Activated CD4-positive, alpha-beta T cell treated with anti-CD3 and anti-CD28 coated beads, Interleukin-2, amount 10 ng/mL, durations not matched to agents 24 days and 14 days (primary cell): Measurements from ENCODE around the gene KRT86. TPM values are rescaled to one million over a fixed set of nuclear protein-coding genes. Genes with fewer than 3 reads are reported as not detected.
"Not testable (repeated sequence)": the region's sequence is repeated elsewhere in the genome, so short reads cannot be mapped to it uniquely, and the experiment has no call there.

Experiments used
- DNase-seq: peaks from one replicate; pipeline ENCODE4 v3.0.0; 2022
- H3K27ac Mint-ChIP-seq: one replicate; pipeline ENCODE4 v1.8.0; 2022; ENCODE audit warnings: mild to moderate bottlenecking, mixed read lengths
- H3K27me3 Mint-ChIP-seq: one replicate; pipeline ENCODE4 v1.8.0; 2022; ENCODE audit warnings: mixed read lengths
- H3K36me3 Mint-ChIP-seq: one replicate; pipeline ENCODE4 v1.8.0; 2022; ENCODE audit warnings: low read depth, mild to moderate bottlenecking, mixed read lengths
- H3K4me1 Mint-ChIP-seq: one replicate; pipeline ENCODE4 v1.8.0; 2021; ENCODE audit warnings: mixed read lengths
- H3K4me3 Mint-ChIP-seq: one replicate; pipeline ENCODE4 v1.8.0; 2022; ENCODE audit warnings: mild to moderate bottlenecking, moderate library complexity, mixed read lengths
- H3K9me3 Mint-ChIP-seq: one replicate; pipeline ENCODE4 v1.8.0; 2021; ENCODE audit warnings: mixed read lengths
- intact Hi-C: fragments of 100-400 bp; cut with micrococcal nuclease; formaldehyde crosslinking; loops from one replicate; pipeline ENCODE4 v1.15.1; 2023
- total RNA-seq: library from RNA; stranded (reverse); gene quantifications from 2 replicates; pipeline ENCODE4 v1.2.3, GENCODE V29; 2022

KRT86 gene
- total RNA-seq, 1 donor from 2014 or later, result 0.44 TPM

- H3K27me3 Mint-ChIP-seq, result peaks cover 24% of the 10 kb centered on the region
- H3K9me3 Mint-ChIP-seq, result no peaks in the 10 kb centered on the region
- H3K4me1 Mint-ChIP-seq, result peaks cover 10% of the 10 kb centered on the region
- H3K36me3 Mint-ChIP-seq, result no peaks in the 10 kb centered on the region
- no peak overlapping the region for H3K4me3 Mint-ChIP-seq
- intact Hi-C loops, result loop anchor here (2.0 kb wide), 1 partner anchor 57 kb away; no protein-coding TSS in a partner anchor
- H3K27ac Mint-ChIP-seq, result no peak overlapping the region
- no peak for DNase-seq
Measured at GRCh38 chr12:52279422-52280318, 5.2 kb downstream of the KRT86 start.

GRCh38 chr12:52280319-52280795 lies 5.9 kb downstream of the KRT86 start:
- no peaks in the 10 kb centered on the region for H3K9me3 Mint-ChIP-seq
- H3K4me3 Mint-ChIP-seq, result no peak overlapping the region
- H3K27ac Mint-ChIP-seq, result no peak overlapping the region
- no peaks in the 10 kb centered on the region for H3K36me3 Mint-ChIP-seq
- intact Hi-C loops, result no loop called here
- peaks cover 10% of the 10 kb centered on the region for H3K4me1 Mint-ChIP-seq
- DNase-seq, result no peak
- H3K27me3 Mint-ChIP-seq, result peaks cover 20% of the 10 kb centered on the region

- DNase-seq, result no peak
- H3K27ac Mint-ChIP-seq, result no peak overlapping the region
- peaks cover 10% of the 10 kb centered on the region for H3K4me1 Mint-ChIP-seq
- intact Hi-C loops, result no loop called here
- no peaks in the 10 kb centered on the region for H3K36me3 Mint-ChIP-seq
- no peak overlapping the region for H3K4me3 Mint-ChIP-seq
- H3K27me3 Mint-ChIP-seq, result peaks cover 20% of the 10 kb centered on the region
- no peaks in the 10 kb centered on the region for H3K9me3 Mint-ChIP-seq
Measured at GRCh38 chr12:52280796-52281560, 6.5 kb downstream of the KRT86 start.

GRCh38 chr12:52284562-52285171 lies 10.2 kb downstream of the KRT86 start:
- Mint-ChIP-seq H3K9me3 (no peaks in the 10 kb centered on the region), H3K36me3 (no peaks in the 10 kb centered on the region), H3K4me1 (peaks cover 9% of the 10 kb centered on the region), H3K27ac (no peak overlapping the region), H3K27me3 (peaks cover 12% of the 10 kb centered on the region), H3K4me3 (no peak overlapping the region)
- no peak for DNase-seq
- intact Hi-C loops, result no loop called here

GRCh38 chr12:52285172-52285745 lies 10.8 kb downstream of the KRT86 start:
- Mint-ChIP-seq H3K9me3 (no peaks in the 10 kb centered on the region), H3K27me3 (peaks cover 8% of the 10 kb centered on the region), H3K27ac (no peak overlapping the region), H3K36me3 (no peaks in the 10 kb centered on the region), H3K4me3 (no peak overlapping the region), H3K4me1 (peaks cover 9% of the 10 kb centered on the region)
- intact Hi-C loops, result no loop called here
- no peak for DNase-seq

GRCh38 chr12:52285851-52286530 lies 11.5 kb downstream of the KRT86 start:
- H3K27ac Mint-ChIP-seq, result no peak overlapping the region
- intact Hi-C loops, result no loop called here
- no peak overlapping the region for H3K4me3 Mint-ChIP-seq
- DNase-seq, result no peak
- H3K4me1 Mint-ChIP-seq, result peaks cover 9% of the 10 kb centered on the region
- no peaks in the 10 kb centered on the region for H3K36me3 Mint-ChIP-seq
- no peaks in the 10 kb centered on the region for H3K9me3 Mint-ChIP-seq
- peaks cover 8% of the 10 kb centered on the region for H3K27me3 Mint-ChIP-seq

- DNase-seq, H3K4me1 Mint-ChIP-seq, H3K9me3 Mint-ChIP-seq, intact Hi-C loops, H3K36me3 Mint-ChIP-seq, H3K27ac Mint-ChIP-seq, H3K4me3 Mint-ChIP-seq: not testable (repeated sequence)
- H3K27me3 Mint-ChIP-seq, result peaks cover 13% of the 10 kb centered on the region
Measured at GRCh38 chr12:52286857-52287785, 12.7 kb downstream of the KRT86 start.

GRCh38 chr12:52287816-52288805 lies 13.7 kb downstream of the KRT86 start:
- not testable (repeated sequence) for H3K4me1 Mint-ChIP-seq, DNase-seq, H3K4me3 Mint-ChIP-seq

GRCh38 chr12:52290483-52291134 lies 16.2 kb downstream of the KRT86 start:
- H3K4me1 Mint-ChIP-seq, H3K9me3 Mint-ChIP-seq, H3K27ac Mint-ChIP-seq, DNase-seq, intact Hi-C loops, H3K36me3 Mint-ChIP-seq, H3K4me3 Mint-ChIP-seq: not testable (repeated sequence)
- peaks cover 25% of the 10 kb centered on the region for H3K27me3 Mint-ChIP-seq

More at GRCh38 chr12:52287816-52288805, 13.7 kb downstream of the KRT86 start:
- H3K27ac Mint-ChIP-seq, H3K36me3 Mint-ChIP-seq, H3K9me3 Mint-ChIP-seq, intact Hi-C loops: not testable (repeated sequence)
- peaks cover 14% of the 10 kb centered on the region for H3K27me3 Mint-ChIP-seq

GRCh38 chr12:52291267-52291935 lies 17.0 kb downstream of the KRT86 start, which contains the start of gene KRT81:
Gene KRT81 (minus strand): TSS chr12:52291534. CDS start chr12:52291465, 69 bp downstream.
- Mint-ChIP-seq H3K27ac (no peak within 1 kb of the TSS), H3K9me3 (no peaks in the 10 kb centered on the region), H3K4me3 (no peak within 1 kb of the TSS), H3K27me3 (peaks cover 30% of the 10 kb centered on the region), H3K36me3 (no peaks in the 10 kb centered on the region), H3K4me1 (peaks cover 9% of the 10 kb centered on the region)
- intact Hi-C loops, result no loop called here
- no peak for DNase-seq

- H3K27me3 Mint-ChIP-seq, result peaks cover 45% of the 10 kb centered on the region
- H3K9me3 Mint-ChIP-seq, result no peaks in the 10 kb centered on the region
- H3K4me1 Mint-ChIP-seq, result no peaks in the 10 kb centered on the region
- no peak overlapping the region for H3K27ac Mint-ChIP-seq
- intact Hi-C loops, result no loop called here
- DNase-seq, result no peak
- no peaks in the 10 kb centered on the region for H3K36me3 Mint-ChIP-seq
- no peak overlapping the region for H3K4me3 Mint-ChIP-seq
Measured at GRCh38 chr12:52293926-52294325, 19.5 kb downstream of the KRT86 start.
